ENCODE data around the gene METTL16. TPM values are rescaled to one million over a fixed set of nuclear protein-coding genes. Genes with fewer than 3 reads are reported as not detected.

METTL16 gene
- total RNA-seq, 6 donors from 2014 or later = 20.3 to 37.2 (median 30.6) TPM

GRCh38 chr17:2400474-2400866 lies 111.2 kb downstream of the METTL16 start:
- H3K27me3 ChIP-seq = peaks cover 0 to 2% (median 0%) of the 10 kb centered on the region in 4 donors
- H3K9me3 ChIP-seq = no peaks in the 10 kb centered on the region
- DNase-seq (peak; percentile 69 to 92), ATAC-seq (ENCODE audit: low FRiP score in 2 of 2) (no peak)
- WGBS, 2 donors = 0 to 1% methylated on average over 8 to 25 of the region's 43 CpGs
- H3K4me1 ChIP-seq = peaks cover 49 to 70% (median 55%) of the 10 kb centered on the region in 4 donors
- H3K36me3 ChIP-seq = no peaks in the 10 kb centered on the region
- TF ChIP-seq CTCF (IDR thresholded peaks at IDR 0.05) (no peak), POLR2A (IDR thresholded peaks at IDR 0.05) (no peak), POLR2AphosphoS5 (IDR thresholded peaks at IDR 0.05) (no peak), EP300 (IDR thresholded peaks at IDR 0.05) (no peak)
- peak overlapping the region; percentile 66 to 93 (median 78) for H3K4me3 ChIP-seq
- peak overlapping the region; percentile 98 to 99 (median 98) for H3K27ac ChIP-seq

GRCh38 chr17:2399572-2400473 lies 111.9 kb downstream of the METTL16 start:
- peaks cover 55 to 72% (median 61%) of the 10 kb centered on the region in 4 donors for H3K4me1 ChIP-seq
- peak; percentile 98 to 100 for DNase-seq

GRCh38 chr17:2398655-2399571 lies 112.8 kb downstream of the METTL16 start:
- Histone ChIP-seq H3K27me3 (peaks cover 0 to 2% (median 0%) of the 10 kb centered on the region in 4 donors), H3K9me3 (no peaks in the 10 kb centered on the region), H3K27ac (peak overlapping the region; percentile 98 to 99 (median 98)), H3K4me3 (peak overlapping the region; percentile 23 to 87 (median 68)), H3K36me3 (no peaks in the 10 kb centered on the region), H3K4me1 (peaks cover 59 to 72% (median 66%) of the 10 kb centered on the region in 4 donors)
- DNase-seq = peak; percentile 73 to 93
- 18 to 20% methylated on average over 27 to 49 of the region's 55 CpGs for WGBS, 2 donors
- no peak for ATAC-seq (ENCODE audit: low FRiP score in 2 of 2)
- TF ChIP-seq POLR2A (IDR thresholded peaks at IDR 0.05) (no peak), POLR2AphosphoS5 (IDR thresholded peaks at IDR 0.05) (peak in 1 of 2 donors; percentile 42)

More at GRCh38 chr17:2399572-2400473, 111.9 kb downstream of the METTL16 start:
- WGBS, 2 donors = 0 to 1% methylated on average over 15 to 49 of the region's 82 CpGs
- peak overlapping the region; percentile 66 to 93 (median 78) for H3K4me3 ChIP-seq
- no peaks in the 10 kb centered on the region for H3K9me3 ChIP-seq
- no peaks in the 10 kb centered on the region for H3K36me3 ChIP-seq
- peaks cover 0 to 2% (median 0%) of the 10 kb centered on the region in 4 donors for H3K27me3 ChIP-seq
- peak overlapping the region; percentile 98 to 99 (median 98) for H3K27ac ChIP-seq
- ATAC-seq (ENCODE audit: low FRiP score in 2 of 2) = peak; percentile 78 to 86
- TF ChIP-seq EP300 (IDR thresholded peaks at IDR 0.05) (peak in 2 of 4 donors; percentile 55 to 80), POLR2AphosphoS5 (IDR thresholded peaks at IDR 0.05) (peak; percentile 78 to 94), CTCF (IDR thresholded peaks at IDR 0.05) (peak in 3 of 6 experiments; percentile 8 to 15 (median 8)), POLR2A (IDR thresholded peaks at IDR 0.05) (peak in 3 of 4 donors; percentile 87 to 95 (median 91))

GRCh38 chr17:2398182-2398581 lies 113.5 kb downstream of the METTL16 start:
- H3K27ac ChIP-seq = peak overlapping the region; percentile 98 to 99 (median 98)
- peaks cover 56 to 69% (median 62%) of the 10 kb centered on the region in 4 donors for H3K4me1 ChIP-seq
- WGBS, 2 donors = 85 to 88% methylated on average over 9 to 10 of the region's 10 CpGs
- no peaks in the 10 kb centered on the region for H3K9me3 ChIP-seq
- peak overlapping the region in 1 of 4 donors; percentile 70 for H3K4me3 ChIP-seq
- DNase-seq = no peak
- H3K27me3 ChIP-seq = peaks cover 0 to 2% (median 0%) of the 10 kb centered on the region in 4 donors
- no peaks in the 10 kb centered on the region for H3K36me3 ChIP-seq
- no peak for TF ChIP-seq POLR2A (IDR thresholded peaks at IDR 0.05)
- no peak for TF ChIP-seq EP300 (IDR thresholded peaks at IDR 0.05)
- TF ChIP-seq POLR2AphosphoS5 (IDR thresholded peaks at IDR 0.05) = no peak
- ATAC-seq (ENCODE audit: low FRiP score in 2 of 2) = no peak
